Right lobe of liver (tissue), 6 donors: ENCODE data around the gene EEFSEC. TPM values are rescaled to one million over a fixed set of nuclear protein-coding genes. Genes with fewer than 3 reads are reported as not detected.

Experiments
- ATAC-seq, 4 donors: fragments of 200-7000 bp; cut with Tn5 transposase; one replicate each; pipeline ENCODE4 v1.9.1; 2020; ENCODE audit warnings: mild to moderate bottlenecking in 4 of 4, moderate library complexity in 4 of 4
- DNase-seq, 3 donors: peaks; one replicate each; pipeline ENCODE4 v3.0.0-alpha.2; 2020
- H3K27ac ChIP-seq, 3 donors: fragments of 200-600 bp; one replicate each; pipeline ENCODE4 v1.8.0; 2022
- H3K27me3 ChIP-seq, 2 donors: fragments of 200-600 bp; one replicate each; pipeline ENCODE4 v1.8.0; 2022
- H3K36me3 ChIP-seq, 4 donors: fragments of 200-600 bp; sonication (generic) in 1 of 4; one replicate each; pipeline versions ENCODE4 v1.5.1 to v1.8.0; 2017 to 2022; ENCODE audit warnings: control low read depth in 1 of 4
- H3K4me1 ChIP-seq, 4 donors: fragments of 200-600 bp; sonication (generic) in 1 of 4; one replicate each; pipeline versions ENCODE4 v1.5.1 to v1.8.0; 2017 to 2022; ENCODE audit warnings: control low read depth in 1 of 4
- H3K4me3 ChIP-seq, 3 donors: fragments of 200-600 bp; one replicate each; pipeline ENCODE4 v1.8.0; 2022
- H3K9me3 ChIP-seq, 4 donors: fragments of 200-600 bp; sonication (generic) in 1 of 4; one replicate each; pipeline versions ENCODE4 v1.5.1 to v1.8.0; 2017 to 2022; ENCODE audit warnings: control low read depth in 1 of 4
- CTCF ChIP-seq, 4 donors: fragments of 200-600 bp in 3 of 4; fragments of 450-650 bp in 1 of 4; IDR thresholded peaks; one replicate each; pipeline versions ENCODE4 v1.5.1 to v1.8.0; 2016 to 2022; ENCODE audit warnings: antibody characterized with exemption in 4 of 4, mild to moderate bottlenecking in 2 of 4
- POLR2A ChIP-seq: fragments of 450-650 bp; IDR thresholded peaks from one replicate; pipeline ENCODE4 v1.6.1; 2017; ENCODE audit warnings: antibody characterized with exemption, mild to moderate bottlenecking
- WGBS: methylation state at CpG from one replicate; pipeline ENCODE4 v1.1.6; 2018; ENCODE audit warnings: low coverage, low lambda C conversion rate; ENCODE audit not compliant: insufficient coverage; ENCODE audit errors: missing lambda C conversion rate; 5-methylcytosine and 5-hydroxymethylcytosine counted together
- intact Hi-C, 2 donors: fragments of 100-400 bp; cut with DNase I; formaldehyde crosslinking; loops; one replicate each; pipeline versions ENCODE4 v1.11.2 to v1.14.1; 2022
- total RNA-seq, 6 experiments: library from RNA; depleted of rRNA in 2 of 6; stranded (reverse); fragments of >200 nt in 2 of 6; fragmentation: NEBNext Ultra II Directional in 3 of 6; extraction: Animal tissue kit (Norgen Biotek cat#: 25700) in 3 of 6; gene quantifications; one replicate each; pipeline versions ENCODE4 v1.1.0 to v1.2.4, GENCODE V29; 2016 to 2023
- donor health status: DM: no; HTN: yes; CAD: no.
- donor health status: DM: no; HTN: no; CAD: no.
- donor health status: DM: no; HTN: no; CAD: no.
- donor health status: DM: no; HTN: yes; CAD: no.
- donor health status: DM: no; HTN: yes; CAD: no.

EEFSEC gene
- total RNA-seq, 6 experiments from 2014 or later: 10.1 to 24.0 (median 13.4) TPM

GRCh38 chr3:128412180-128413002 is 259.1 kb downstream of the EEFSEC start:
- no peak for ATAC-seq
- DNase-seq: no peak
- H3K36me3 ChIP-seq: no peaks in the 10 kb centered on the region
- H3K27ac ChIP-seq: no peak overlapping the region
- no peak for TF ChIP-seq CTCF (IDR thresholded peaks at IDR 0.05)
- no peak for TF ChIP-seq POLR2A
- no peaks in the 10 kb centered on the region for H3K27me3 ChIP-seq
- intact Hi-C loops: no loop called here
- no peak overlapping the region for H3K4me3 ChIP-seq
- WGBS: 100% methylated on average over 2 of the region's 15 CpGs
- H3K4me1 ChIP-seq: no peaks in the 10 kb centered on the region
- H3K9me3 ChIP-seq: no peaks in the 10 kb centered on the region

DNA sequence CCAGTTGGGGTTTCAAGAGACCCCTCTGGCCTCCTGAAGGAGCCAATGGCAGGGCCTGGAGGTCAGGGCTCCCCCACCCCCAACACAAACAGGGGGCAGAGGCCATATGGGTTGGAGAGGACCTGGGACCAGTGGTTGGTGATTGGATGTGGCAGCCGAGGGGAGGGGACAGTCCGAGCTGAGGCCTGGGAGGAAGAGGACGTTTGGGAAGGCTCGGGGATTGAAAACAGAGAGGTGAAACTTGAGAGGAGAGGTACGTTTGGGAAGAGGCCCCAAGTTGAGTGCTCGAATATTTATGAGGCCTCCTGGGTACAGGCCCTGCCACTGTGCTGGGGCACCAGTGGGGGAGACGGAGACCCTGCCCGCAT is 259.7 kb downstream of the EEFSEC start:
- intact Hi-C loops: no loop called here
- WGBS: 69% methylated on average over 2 of the region's 8 CpGs

GRCh38 chr3:128413413-128414205 is 260.3 kb downstream of the EEFSEC start:
- no peak for TF ChIP-seq POLR2A
- TF ChIP-seq CTCF (IDR thresholded peaks at IDR 0.05): no peak
- no peak overlapping the region for H3K27ac ChIP-seq
- no peaks in the 10 kb centered on the region for H3K4me1 ChIP-seq
- no peaks in the 10 kb centered on the region for H3K27me3 ChIP-seq
- H3K36me3 ChIP-seq: no peaks in the 10 kb centered on the region
- DNase-seq: no peak
- H3K4me3 ChIP-seq: no peak overlapping the region
- ATAC-seq: no peak
- H3K9me3 ChIP-seq: no peaks in the 10 kb centered on the region
- intact Hi-C loops: no loop called here
- WGBS: 94% methylated on average over 4 of the region's 24 CpGs

More for the DNA sequence above, 259.7 kb downstream of the EEFSEC start:
- H3K4me3 ChIP-seq: no peak overlapping the region
- TF ChIP-seq CTCF (IDR thresholded peaks at IDR 0.05) (no peak), POLR2A (no peak)
- DNase-seq (no peak), ATAC-seq (no peak)
- H3K27ac ChIP-seq: no peak overlapping the region
- H3K4me1 ChIP-seq: no peaks in the 10 kb centered on the region
- no peaks in the 10 kb centered on the region for H3K9me3 ChIP-seq
- H3K27me3 ChIP-seq: no peaks in the 10 kb centered on the region
- no peaks in the 10 kb centered on the region for H3K36me3 ChIP-seq

DNA sequence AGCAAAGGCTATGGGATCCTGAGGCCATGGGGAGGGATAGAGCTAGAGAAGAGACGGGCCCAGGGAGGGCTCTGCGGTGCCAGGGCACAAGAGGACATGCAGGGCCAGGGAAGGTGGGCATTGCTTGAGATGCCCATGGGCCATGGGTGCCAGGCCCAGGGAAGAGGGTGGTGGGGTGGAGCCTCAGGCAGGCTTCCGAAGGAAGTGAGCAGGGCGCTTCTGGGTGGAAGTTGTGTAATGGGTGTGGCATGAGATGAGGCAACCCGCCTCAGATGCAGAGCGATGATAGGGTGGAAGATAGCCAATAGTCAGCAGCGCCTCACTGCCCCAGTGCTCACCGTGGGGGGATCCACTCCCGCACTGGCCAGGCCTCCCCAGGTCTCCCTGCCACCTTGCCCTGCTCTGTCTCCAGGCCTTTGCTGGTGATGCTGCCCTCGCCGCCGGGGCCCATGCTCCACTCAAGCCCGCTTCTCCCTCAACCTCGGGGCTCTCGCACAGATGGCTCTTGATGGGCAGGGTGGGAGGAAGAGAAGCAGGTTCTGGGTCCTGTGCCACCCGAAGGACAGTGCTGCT is 262.0 kb downstream of the EEFSEC start:
- Histone ChIP-seq H3K27ac (no peak overlapping the region), H3K4me1 (no peaks in the 10 kb centered on the region), H3K4me3 (no peak overlapping the region), H3K9me3 (no peaks in the 10 kb centered on the region), H3K36me3 (no peaks in the 10 kb centered on the region), H3K27me3 (no peaks in the 10 kb centered on the region)
- no CpG with 5 or more reads among the region's 16 CpGs for WGBS
- ATAC-seq: no peak
- no peak for TF ChIP-seq POLR2A
- no peak for TF ChIP-seq CTCF (IDR thresholded peaks at IDR 0.05)
- no peak for DNase-seq
- intact Hi-C loops: no loop called here
